ENCODE results near the gene PAH. TPM values are rescaled to one million over a fixed set of nuclear protein-coding genes. Genes with fewer than 3 reads are reported as not detected.

Gene PAH
- total and polyA plus RNA-seq, 12 donors: 1.7 to 92.5 (median 8.6) TPM

DNA sequence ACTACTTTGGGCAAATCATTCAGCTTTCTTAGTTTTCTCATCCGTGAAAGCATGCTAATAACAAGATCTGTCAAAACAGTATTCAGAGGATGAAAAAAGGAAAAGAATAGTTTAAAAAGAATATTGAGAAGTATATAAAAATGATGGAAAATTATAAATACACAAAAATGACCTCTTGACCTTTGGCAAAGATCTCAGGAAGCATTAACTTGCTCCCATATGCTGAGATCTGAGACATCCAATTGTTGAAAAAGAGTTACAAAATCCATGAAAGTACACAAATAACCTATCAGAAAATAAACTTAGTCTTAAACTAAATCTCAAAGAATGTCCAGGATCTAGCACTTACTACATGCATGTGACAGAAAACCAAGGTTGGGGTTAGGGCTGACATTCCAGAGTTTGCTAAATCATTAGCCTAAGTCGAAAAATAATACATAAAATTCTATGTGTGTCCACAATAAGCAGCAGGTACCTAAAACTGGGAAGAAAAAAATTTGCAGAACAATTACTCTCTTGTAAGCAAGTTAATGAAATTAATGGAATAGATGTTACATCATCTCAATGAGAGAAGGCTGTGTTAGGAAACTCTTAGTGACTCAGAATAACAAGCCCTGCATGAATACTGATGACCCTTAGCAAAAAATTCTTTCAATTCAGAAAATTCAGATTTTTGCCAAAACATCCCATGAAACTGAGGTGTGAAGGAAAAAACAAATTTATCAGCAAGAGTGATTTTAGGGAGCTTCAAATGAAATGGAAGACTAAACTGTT lies 3.4 kb downstream of the PAH start:
- no peaks in the 10 kb centered on the region for H3K4me1 ChIP-seq (replicated peaks in 1 of 2)
- no peak for DNase-seq
- no peaks in the 10 kb centered on the region for H3K27me3 ChIP-seq
- TF ChIP-seq CTCF (IDR thresholded peaks at IDR 0.05): no peak
- TF ChIP-seq POLR2A (IDR thresholded peaks at IDR 0.05): no peak
- no peaks in the 10 kb centered on the region for H3K9me3 ChIP-seq (replicated peaks in 1 of 3)
- H3K27ac ChIP-seq: no peak overlapping the region
- 73 to 85% (median 80%) methylated on average over 2 of the region's 2 CpGs for WGBS, 4 donors
- H3K4me3 ChIP-seq: no peak overlapping the region
- intact Hi-C loops (cut with DNase I): no loop called here
- H3K36me3 ChIP-seq (replicated peaks in 1 of 2): no peaks in the 10 kb centered on the region

DNA sequence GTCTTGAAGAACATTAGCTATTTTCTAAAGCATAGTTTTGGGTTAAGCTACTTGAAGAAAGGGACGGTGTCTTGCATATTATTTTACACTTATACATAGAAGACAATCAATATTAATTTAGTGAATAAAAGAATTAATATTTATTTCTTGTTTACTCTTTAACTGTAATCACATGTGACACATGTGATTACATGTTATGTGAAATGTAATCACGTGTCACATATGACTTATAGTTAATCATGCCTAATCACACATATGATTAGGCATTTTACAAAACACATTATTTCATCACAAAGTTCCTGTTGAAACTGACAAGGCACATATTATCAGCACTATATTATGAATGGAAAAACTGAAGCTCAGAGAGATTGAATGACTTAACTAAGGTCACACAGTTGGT lies 4.8 kb downstream of the PAH start:
- 77 to 83% (median 80%) methylated on average over 2 of the region's 2 CpGs for WGBS, 4 donors
- Histone ChIP-seq H3K4me3 (no peak overlapping the region), H3K27me3 (no peaks in the 10 kb centered on the region), H3K4me1 (replicated peaks in 1 of 2) (no peaks in the 10 kb centered on the region), H3K36me3 (replicated peaks in 1 of 2) (no peaks in the 10 kb centered on the region), H3K9me3 (replicated peaks in 1 of 3) (no peaks in the 10 kb centered on the region), H3K27ac (no peak overlapping the region)
- TF ChIP-seq POLR2A (IDR thresholded peaks at IDR 0.05): no peak
- TF ChIP-seq CTCF (IDR thresholded peaks at IDR 0.05): no peak
- no peak for DNase-seq
- intact Hi-C loops (cut with DNase I): no loop called here

DNA sequence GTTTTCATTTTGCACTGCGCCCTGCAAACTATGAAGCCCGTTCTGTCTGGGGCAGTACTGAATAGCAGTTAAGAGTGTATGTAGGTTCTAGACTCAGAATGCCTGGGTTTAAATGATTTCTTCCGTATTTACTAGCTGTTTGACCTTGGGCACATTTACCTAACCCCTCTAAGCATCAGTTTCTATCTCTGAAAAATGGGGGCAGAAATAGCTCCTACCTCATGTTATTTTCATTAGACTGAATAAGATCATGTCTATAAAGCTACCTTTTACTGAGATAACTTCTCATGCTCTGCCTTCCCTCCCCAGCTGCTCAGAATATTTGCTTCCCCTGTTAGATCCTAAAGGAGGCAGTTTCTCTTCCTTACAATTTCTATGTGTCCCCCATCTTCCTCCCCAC lies 5.7 kb downstream of the PAH start:
- no peaks in the 10 kb centered on the region for H3K9me3 ChIP-seq (replicated peaks in 1 of 3)
- WGBS, 4 donors: 66 to 81% (median 78%) methylated on average over 3 of the region's 3 CpGs
- TF ChIP-seq POLR2A (IDR thresholded peaks at IDR 0.05) (no peak), CTCF (IDR thresholded peaks at IDR 0.05) (no peak)
- intact Hi-C loops (cut with DNase I): no loop called here
- no peaks in the 10 kb centered on the region for H3K4me1 ChIP-seq (replicated peaks in 1 of 2)
- no peak overlapping the region for H3K27ac ChIP-seq
- H3K27me3 ChIP-seq: no peaks in the 10 kb centered on the region
- H3K4me3 ChIP-seq: no peak overlapping the region
- DNase-seq: no peak
- no peaks in the 10 kb centered on the region for H3K36me3 ChIP-seq (replicated peaks in 1 of 2)

DNA sequence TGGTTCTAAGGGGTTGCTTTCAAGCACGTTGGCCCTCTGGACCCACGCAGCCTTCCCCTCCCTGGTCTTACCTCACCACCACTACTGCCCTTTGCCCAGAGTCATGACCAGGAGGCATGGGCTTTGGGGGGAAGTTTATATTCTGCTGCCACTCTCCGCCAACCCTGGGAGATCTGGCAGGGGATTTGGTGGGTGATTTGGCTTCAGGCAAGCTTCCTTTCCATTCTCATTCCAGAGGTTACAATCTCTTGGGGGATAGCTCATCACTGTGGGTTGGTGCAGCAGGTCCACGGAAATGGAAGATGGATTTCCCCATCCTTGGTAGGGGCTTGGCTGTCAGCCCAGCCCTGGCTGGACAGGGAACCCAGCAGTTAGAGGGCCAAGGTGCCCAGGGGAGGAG lies 6.3 kb downstream of the PAH start:
- Histone ChIP-seq H3K4me1 (replicated peaks in 1 of 2) (no peaks in the 10 kb centered on the region), H3K27me3 (no peaks in the 10 kb centered on the region), H3K4me3 (no peak overlapping the region), H3K27ac (no peak overlapping the region), H3K9me3 (replicated peaks in 1 of 3) (no peaks in the 10 kb centered on the region), H3K36me3 (replicated peaks in 1 of 2) (no peaks in the 10 kb centered on the region)
- TF ChIP-seq POLR2A (IDR thresholded peaks at IDR 0.05): no peak
- no peak for TF ChIP-seq CTCF (IDR thresholded peaks at IDR 0.05)
- intact Hi-C loops (cut with DNase I): no loop called here
- no peak for DNase-seq
- 81 to 87% (median 84%) methylated on average over 4 of the region's 4 CpGs for WGBS, 4 donors

All from adrenal gland (tissue), 12 donors.